SK-N-SH (cell line): ENCODE results near the gene ADAMTS5. TPM values are rescaled to one million over a fixed set of nuclear protein-coding genes. Genes with fewer than 3 reads are reported as not detected.

Source experiments
- CTCF ChIA-PET: fragments of 300-600, 350-600 bp; formaldehyde crosslinking; extraction: SDS; loops from one replicate; lab custom pipeline; 2021; lab: Yijun Ruan, JAX
- POLR2A ChIA-PET: fragments of 350-600 bp; sonication (Branson Sonifier 250); formaldehyde crosslinking; extraction: SDS; loops from one replicate; lab custom pipeline; 2020; ENCODE audit warnings: antibody characterized with exemption, inconsistent platforms; lab: Yijun Ruan, JAX
- DNase-seq: peaks from one replicate; pipeline ENCODE4 v3.0.0; 2012
- H2AFZ ChIP-seq: fragments of 200-600 bp; sonication (generic); 2 replicates; pipeline ENCODE4 v1.8.1; 2016; ENCODE audit warnings: antibody characterized with exemption, mild to moderate bottlenecking, low read depth
- H3F3A ChIP-seq: fragments of 200-600 bp; sonication (generic); replicated peaks from 2 replicates; pipeline ENCODE3; 2016; ENCODE audit warnings: antibody characterized with exemption, mild to moderate bottlenecking; ENCODE audit not compliant: insufficient read depth
- H3K27ac ChIP-seq, 2 experiments: fragments of 200-500 bp in 1 of 2; fragments of 200-600 bp in 1 of 2; sonication (Bioruptor generic) in 1 of 2; sonication (generic), shearing (Covaris generic) in 1 of 2; 2 replicates each; pipeline versions ENCODE4 v1.5.1 to v1.6.1; 2014 to 2016; ENCODE audit warnings: low read depth in 2 of 2, inconsistent platforms in 1 of 2, low read length in 1 of 2, mild to moderate bottlenecking in 1 of 2, mixed read lengths in 1 of 2
- H3K27me3 ChIP-seq: fragments of 200-600 bp; sonication (generic), shearing (Covaris generic); 2 replicates; pipeline ENCODE4 v1.6.1; 2016; ENCODE audit warnings: mixed run types; ENCODE audit not compliant: insufficient read depth
- H3K36me3 ChIP-seq, 2 experiments: fragments of 200-500 bp in 1 of 2; fragments of 200-600 bp in 1 of 2; sonication (Bioruptor generic) in 1 of 2; sonication (generic) in 1 of 2; replicated peaks in 1 of 2; 2 replicates each; pipeline versions ENCODE3 to v1.5.1; 2014 to 2016; ENCODE audit warnings: low read length in 1 of 2, mild to moderate bottlenecking in 1 of 2; ENCODE audit not compliant: insufficient read depth in 2 of 2, control insufficient read depth in 1 of 2
- H3K4me1 ChIP-seq, 2 experiments: fragments of 200-500 bp in 1 of 2; fragments of 200-600 bp in 1 of 2; sonication (Bioruptor generic) in 1 of 2; sonication (generic), shearing (Covaris generic) in 1 of 2; 2 replicates each; pipeline versions ENCODE4 v1.5.1 to v1.6.1; 2014 to 2016; ENCODE audit warnings: low read depth in 1 of 2, low read length in 1 of 2, mixed run types in 1 of 2; ENCODE audit not compliant: insufficient read depth in 2 of 2, control insufficient read depth in 1 of 2
- H3K4me2 ChIP-seq: fragments of 200-600 bp; sonication (generic), shearing (Covaris generic); 2 replicates; pipeline ENCODE4 v1.6.1; 2017; ENCODE audit warnings: mixed run types
- H3K4me3 ChIP-seq, 2 experiments: fragments of 200-500 bp in 1 of 2; fragments of 200-600 bp in 1 of 2; sonication (Bioruptor generic) in 1 of 2; sonication (generic), shearing (Covaris generic) in 1 of 2; 2 replicates each; pipeline versions ENCODE4 v1.5.1 to v1.8.1; 2014 to 2016; ENCODE audit warnings: low read depth in 2 of 2, inconsistent platforms in 1 of 2, low read length in 1 of 2, mild to moderate bottlenecking in 1 of 2, mixed read lengths in 1 of 2, moderate library complexity in 1 of 2
- H3K79me2 ChIP-seq: fragments of 200-600 bp; sonication (generic); 2 replicates; pipeline ENCODE4 v1.8.1; 2017; ENCODE audit warnings: mild to moderate bottlenecking; ENCODE audit not compliant: insufficient read depth
- H3K9ac ChIP-seq: fragments of 200-600 bp; sonication (generic); 2 replicates; pipeline ENCODE4 v1.6.1; 2017; ENCODE audit warnings: mixed run types
- H3K9me2 ChIP-seq: fragments of 200-600 bp; sonication (generic); 2 replicates; pipeline ENCODE4 v1.6.1; 2017; ENCODE audit warnings: mixed run types
- H3K9me3 ChIP-seq: fragments of 200-600 bp; sonication (generic); 2 replicates; pipeline ENCODE4 v1.6.1; 2017; ENCODE audit warnings: mixed run types, mild to moderate bottlenecking, moderate library complexity
- H4K20me1 ChIP-seq: fragments of 200-600 bp; sonication (generic); 2 replicates; pipeline ENCODE4 v1.6.1; 2017; ENCODE audit warnings: mild to moderate bottlenecking, mixed run types; ENCODE audit not compliant: insufficient read depth
- CTCF ChIP-seq: fragments of 200-600 bp; sonication (generic); IDR thresholded peaks from 2 replicates; pipeline ENCODE4 v1.6.1; 2017; ENCODE audit warnings: antibody characterized with exemption, mild to moderate bottlenecking, moderate library complexity
- EZH2phosphoT487 ChIP-seq: fragments of 200-600 bp; sonication (generic); IDR thresholded peaks from 2 replicates; pipeline ENCODE4 v1.6.1; 2017; ENCODE audit warnings: low read depth, mixed run types, mild to moderate bottlenecking, antibody characterized with exemption, moderate library complexity, borderline replicate concordance
- FOXJ3 ChIP-seq: sonication (generic); formaldehyde crosslinking; IDR thresholded peaks from 2 replicates; pipeline ENCODE4 v1.5.1; 2020; ENCODE audit warnings: mild to moderate bottlenecking, missing genetic modification reagents
- RAD21 ChIP-seq: IDR thresholded peaks from 2 replicates; pipeline ENCODE4 v1.6.1; 2012; ENCODE audit warnings: mild to moderate bottlenecking, low read length
- SIN3A ChIP-seq: IDR thresholded peaks from 2 replicates; pipeline ENCODE4 v1.6.1; 2012; ENCODE audit warnings: low read depth, mild to moderate bottlenecking, low read length, moderate library complexity, borderline replicate concordance
- TEAD4 ChIP-seq: IDR thresholded peaks from 2 replicates; pipeline ENCODE4 v1.4.0; 2012; ENCODE audit warnings: mild to moderate bottlenecking, borderline replicate concordance; ENCODE audit not compliant: insufficient read depth
- USF2 ChIP-seq: fragments of 150-350 bp; IDR thresholded peaks from 2 replicates; pipeline ENCODE4 v1.6.1; 2017; ENCODE audit warnings: antibody characterized with exemption, low read length, low read depth, borderline replicate concordance
- WGBS: methylation state at CpG from one replicate; pipeline ENCODE4 v1.1.6; 2017; ENCODE audit warnings: low lambda C conversion rate; 5-methylcytosine and 5-hydroxymethylcytosine counted together
- polyA plus RNA-seq, 3 experiments: library from polyadenylated mRNA; depleted of rRNA; stranded (reverse); fragments of >200 nt; gene quantifications; 2 replicates each; pipeline ENCODE4 v1.2.3, GENCODE V29; 2012

ADAMTS5 gene
- polyA plus RNA-seq, 1 of the 3 experiments (the other 2 are of a cell fraction), result 0.90 TPM

GRCh38 chr21:26961698-26962097, 5.2 kb downstream of the ADAMTS5 start:
- no peak overlapping the region for H3K9ac ChIP-seq
- peaks cover 0 to 6% of the 10 kb centered on the region in 2 experiments; a peak in 1 of 4 replicates for H3K4me1 ChIP-seq
- no peak overlapping the region for H3K4me3 ChIP-seq
- H3F3A ChIP-seq, result no peaks in the 10 kb centered on the region
- ChIA-PET POLR2A (no interaction called here), CTCF (interaction anchor here (0.6 to 2.4 kb wide), 6 partner anchors 9 to 1735 kb away, joined by 3 to 10 read pairs (median 3); no protein-coding TSS in a partner anchor)
- H3K27ac ChIP-seq, result no peak overlapping the region
- H3K9me2 ChIP-seq, result no peaks in the 10 kb centered on the region
- no peaks in the 10 kb centered on the region for H4K20me1 ChIP-seq
- WGBS, result 69% methylated on average over 4 of the region's 4 CpGs
- no peaks in the 10 kb centered on the region for H3K9me3 ChIP-seq
- TF ChIP-seq CTCF (peak; percentile 39), RAD21 (peak; percentile 14; the same call in 1 of the 2 replicates), EZH2phosphoT487 (no peak), USF2 (no peak)
- H3K79me2 ChIP-seq, result no peaks in the 10 kb centered on the region
- H3K4me2 ChIP-seq, result no peak overlapping the region
- peak; percentile 24 for DNase-seq
- no peaks in the 10 kb centered on the region for H3K36me3 ChIP-seq
- no peaks in the 10 kb centered on the region for H3K27me3 ChIP-seq
- no peak overlapping the region for H2AFZ ChIP-seq

- Histone ChIP-seq H3K4me3 (no peak overlapping the region), H3K27me3 (no peaks in the 10 kb centered on the region), H3K4me1 (no peaks in the 10 kb centered on the region; a peak in 2 of 4 replicates), H3K9me2 (no peaks in the 10 kb centered on the region), H3K9me3 (no peaks in the 10 kb centered on the region), H3K79me2 (no peaks in the 10 kb centered on the region), H3F3A (no peaks in the 10 kb centered on the region), H4K20me1 (no peaks in the 10 kb centered on the region), H3K9ac (no peak overlapping the region), H2AFZ (no peak overlapping the region), H3K4me2 (no peak overlapping the region), H3K27ac (no peak overlapping the region), H3K36me3 (peaks cover 0 to 2% of the 10 kb centered on the region in 2 experiments)
- TF ChIP-seq SIN3A (no peak), FOXJ3 (CRISPR knock-in tag) (no peak), TEAD4 (no peak), CTCF (no peak)
- CTCF ChIA-PET, result interaction anchor here (0.9 to 1.1 kb wide), 2 partner anchors 11 kb away, joined by 3 to 4 read pairs; no protein-coding TSS in a partner anchor
- no peak for DNase-seq
- POLR2A ChIA-PET, result no interaction called here
- WGBS, result 59% methylated on average over 2 of the region's 2 CpGs
Measured at GRCh38 chr21:26958788-26959187, 8.1 kb downstream of the ADAMTS5 start.
